ENCODE results near the gene SLC25A21. TPM values are rescaled to one million over a fixed set of nuclear protein-coding genes. Genes with fewer than 3 reads are reported as not detected.

SLC25A21 gene
- total RNA-seq, 1 donor from 2014 or later: 0.91 TPM

- DNase-seq: no peak
- no peaks in the 10 kb centered on the region for H3K4me1 Mint-ChIP-seq (ENCODE audit: low read depth, unreplicated experiment)
- peaks cover 2% of the 10 kb centered on the region for H3K27me3 Mint-ChIP-seq (ENCODE audit: unreplicated experiment)
- H3K27ac Mint-ChIP-seq (ENCODE audit: unreplicated experiment): no peak overlapping the region
- H3K9me3 Mint-ChIP-seq (ENCODE audit: unreplicated experiment): peaks cover 3% of the 10 kb centered on the region
- no peak overlapping the region for H3K4me3 Mint-ChIP-seq (ENCODE audit: unreplicated experiment)
- TF ChIP-seq CTCF (IDR thresholded peaks at IDR 0.05; ENCODE audit: partially characterized antibody, unreplicated experiment): no peak
- H3K36me3 Mint-ChIP-seq (ENCODE audit: unreplicated experiment): no peaks in the 10 kb centered on the region
These were observed 327.8 kb downstream of the SLC25A21 start for GRCh38 chr14:36844443-36845195.

GRCh38 chr14:36843410-36843809 lies 329.0 kb downstream of the SLC25A21 start:
- no peaks in the 10 kb centered on the region for H3K36me3 Mint-ChIP-seq (ENCODE audit: unreplicated experiment)
- H3K4me1 Mint-ChIP-seq (ENCODE audit: low read depth, unreplicated experiment): no peaks in the 10 kb centered on the region
- TF ChIP-seq CTCF (IDR thresholded peaks at IDR 0.05; ENCODE audit: partially characterized antibody, unreplicated experiment): no peak
- no peak for DNase-seq
- peaks cover 2% of the 10 kb centered on the region for H3K27me3 Mint-ChIP-seq (ENCODE audit: unreplicated experiment)
- no peak overlapping the region for H3K4me3 Mint-ChIP-seq (ENCODE audit: unreplicated experiment)
- no peak overlapping the region for H3K27ac Mint-ChIP-seq (ENCODE audit: unreplicated experiment)
- H3K9me3 Mint-ChIP-seq (ENCODE audit: unreplicated experiment): peaks cover 3% of the 10 kb centered on the region

GRCh38 chr14:36835128-36835527 lies 337.3 kb downstream of the SLC25A21 start:
- Mint-ChIP-seq H3K9me3 (ENCODE audit: unreplicated experiment) (no peaks in the 10 kb centered on the region), H3K4me3 (ENCODE audit: unreplicated experiment) (no peak overlapping the region), H3K4me1 (ENCODE audit: low read depth, unreplicated experiment) (peaks cover 4% of the 10 kb centered on the region), H3K27ac (ENCODE audit: unreplicated experiment) (no peak overlapping the region), H3K27me3 (ENCODE audit: unreplicated experiment) (peaks cover 2% of the 10 kb centered on the region), H3K36me3 (ENCODE audit: unreplicated experiment) (no peaks in the 10 kb centered on the region)
- no peak for TF ChIP-seq CTCF (IDR thresholded peaks at IDR 0.05; ENCODE audit: partially characterized antibody, unreplicated experiment)
- no peak for DNase-seq

- H3K4me3 Mint-ChIP-seq (ENCODE audit: unreplicated experiment): no peak overlapping the region
These were observed 338.1 kb downstream of the SLC25A21 start for GRCh38 chr14:36834293-36834692.

More at GRCh38 chr14:36834293-36834692, 338.1 kb downstream of the SLC25A21 start:
- H3K9me3 Mint-ChIP-seq (ENCODE audit: unreplicated experiment): peaks cover 2% of the 10 kb centered on the region
- no peak for TF ChIP-seq CTCF (IDR thresholded peaks at IDR 0.05; ENCODE audit: partially characterized antibody, unreplicated experiment)
- no peaks in the 10 kb centered on the region for H3K36me3 Mint-ChIP-seq (ENCODE audit: unreplicated experiment)
- no peak for DNase-seq
- peaks cover 2% of the 10 kb centered on the region for H3K27me3 Mint-ChIP-seq (ENCODE audit: unreplicated experiment)
- no peak overlapping the region for H3K27ac Mint-ChIP-seq (ENCODE audit: unreplicated experiment)
- peaks cover 4% of the 10 kb centered on the region for H3K4me1 Mint-ChIP-seq (ENCODE audit: low read depth, unreplicated experiment)
